Suppressor macrophage (primary cell): ENCODE results near the gene SCAMP5.
A peak's percentile ranks its signal among the peaks of the same experiment; 100 is the strongest.

Source experiments
- DNase-seq, 4 experiments: peaks; one replicate each; pipeline ENCODE4 v3.0.0-alpha.2; 2020 to 2022

SCAMP5 gene

DNA sequence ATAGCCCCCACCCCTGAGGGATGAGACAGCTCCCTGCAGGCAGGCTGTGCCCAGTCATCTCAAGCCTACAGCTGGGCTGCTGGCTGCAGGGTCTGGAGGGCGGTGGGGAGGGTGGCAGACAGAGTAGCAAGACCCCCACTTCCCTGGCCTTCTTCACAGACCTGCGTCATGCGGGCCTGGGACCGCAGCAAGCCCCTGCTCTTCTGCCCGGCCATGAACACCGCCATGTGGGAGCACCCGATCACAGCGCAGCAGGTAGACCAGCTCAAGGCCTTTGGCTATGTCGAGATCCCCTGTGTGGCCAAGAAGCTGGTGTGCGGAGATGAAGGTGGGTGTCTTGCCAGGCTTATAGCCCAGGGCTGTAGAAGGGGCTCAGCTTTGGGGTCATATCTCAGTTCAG, 53.0 kb downstream of the SCAMP5 start:
- DNase-seq, result no peak

DNA sequence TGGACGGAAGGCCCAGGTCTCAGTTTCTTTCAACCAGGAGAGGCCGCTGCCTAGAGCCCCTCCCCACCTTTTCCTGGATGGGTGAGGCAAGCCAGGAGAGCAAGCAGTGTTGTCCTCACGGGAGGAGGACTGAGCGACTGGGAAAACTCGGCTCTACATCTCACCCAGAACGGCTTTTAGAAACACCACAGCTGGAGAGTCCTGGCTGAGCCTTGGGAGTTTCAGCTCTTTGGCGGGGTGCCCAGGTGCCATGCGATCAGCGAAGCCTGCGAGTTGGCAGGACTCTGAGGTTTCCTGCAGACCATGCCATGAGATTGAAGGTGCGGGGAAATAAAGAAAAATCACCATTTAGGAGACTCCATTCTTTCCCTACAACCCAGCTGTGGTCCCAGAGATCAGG, 54.0 kb downstream of the SCAMP5 start:
- no peak for DNase-seq

DNA sequence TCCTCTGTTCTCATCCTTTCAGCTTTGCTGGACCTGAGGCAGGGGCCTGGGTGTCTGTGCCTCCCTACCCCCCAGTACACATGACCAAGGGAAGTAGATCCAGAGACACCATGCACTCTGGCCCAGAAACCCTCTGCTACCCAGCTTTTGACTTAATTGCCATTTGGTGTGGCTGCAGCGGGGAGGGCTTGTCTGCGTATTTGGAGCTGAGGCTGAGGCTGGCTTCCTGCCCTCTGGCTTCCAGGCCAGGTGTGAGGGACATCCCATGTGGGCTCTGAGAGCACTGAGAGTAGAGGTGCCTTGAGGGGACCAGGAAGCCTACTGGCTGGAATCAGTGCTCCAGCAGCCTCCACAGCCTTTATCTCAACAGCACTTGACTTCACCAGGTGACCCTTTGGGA, 54.9 kb downstream of the SCAMP5 start:
- DNase-seq, result no peak

DNA sequence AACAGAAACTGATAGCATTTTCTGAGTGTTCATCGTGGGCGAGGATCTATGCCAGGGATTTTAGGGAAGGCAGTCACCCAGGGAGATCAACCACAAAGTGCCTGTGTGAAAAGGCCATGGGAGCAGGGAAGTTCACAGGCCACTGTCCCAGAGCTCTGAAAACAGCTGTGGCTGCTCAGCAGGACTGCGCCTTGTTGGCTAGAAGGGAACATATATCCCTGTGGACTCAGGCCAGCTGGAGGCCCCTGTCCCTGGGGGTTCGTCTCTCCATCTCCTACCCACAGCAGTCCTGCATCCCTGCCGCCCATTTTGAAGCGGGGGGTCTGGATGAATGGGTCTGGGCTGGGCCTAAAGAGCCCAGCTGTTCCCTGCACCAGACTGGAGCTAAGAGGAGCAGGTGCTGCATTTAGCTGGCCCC, 55.8 kb downstream of the SCAMP5 start:
- peak; percentile 63 to 77 (median 70) for DNase-seq

DNA sequence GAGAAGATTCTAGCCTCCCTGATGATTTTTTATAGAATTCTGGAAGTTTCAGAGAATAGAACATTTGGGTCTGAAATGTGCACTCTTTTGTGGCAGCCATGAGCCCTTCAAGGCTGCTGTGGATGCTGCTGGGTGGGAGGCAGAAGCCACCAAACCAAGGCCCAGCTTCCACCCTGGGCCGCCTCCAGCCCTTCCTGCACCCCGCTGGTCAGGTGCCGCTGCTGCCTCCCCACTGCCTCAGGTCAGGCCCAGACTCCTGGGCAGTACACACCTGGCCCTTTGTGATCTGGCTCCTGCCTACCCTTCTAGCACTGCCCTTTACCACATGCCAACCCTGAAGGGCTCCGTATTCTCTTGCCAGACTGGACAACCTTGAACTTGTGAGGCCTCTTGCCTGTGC, 56.3 kb downstream of the SCAMP5 start:
- DNase-seq, result no peak

DNA sequence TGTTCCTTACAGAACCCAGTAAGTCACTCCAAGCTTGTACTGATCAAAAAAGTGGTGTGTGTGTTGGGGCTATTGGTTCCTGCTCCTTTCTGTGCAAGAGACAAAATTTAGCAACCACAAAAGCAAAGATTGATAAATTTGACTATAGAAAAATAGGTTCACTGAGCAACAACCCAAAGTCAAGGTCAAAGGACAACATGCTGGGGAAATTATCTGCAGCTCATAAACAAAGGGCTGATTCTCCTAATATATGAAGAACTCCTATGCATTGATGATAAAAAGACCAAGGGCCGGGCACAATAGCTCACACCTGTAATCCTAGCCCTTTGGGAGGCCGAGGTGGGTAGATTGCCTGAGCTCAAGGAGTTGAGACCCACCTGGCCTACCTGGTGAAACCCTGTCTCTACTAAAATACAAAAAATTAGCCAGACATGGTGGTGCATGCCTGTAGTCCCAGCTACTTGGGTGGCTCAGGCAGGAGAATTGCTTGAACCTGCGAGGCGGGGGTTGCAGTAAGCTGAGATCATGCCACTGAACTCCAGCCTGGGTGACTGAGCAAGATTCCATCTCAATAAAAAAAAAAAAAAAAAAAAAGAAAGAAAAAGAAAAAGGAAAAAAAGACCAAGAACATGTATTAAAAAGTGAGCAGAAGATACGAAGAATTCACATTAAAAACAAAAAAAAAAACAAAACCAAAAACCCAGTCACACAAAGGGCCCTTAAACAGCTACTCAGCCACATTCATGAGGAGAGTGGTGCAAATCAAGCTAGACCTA, 57.8 kb downstream of the SCAMP5 start:
- no peak for DNase-seq

DNA sequence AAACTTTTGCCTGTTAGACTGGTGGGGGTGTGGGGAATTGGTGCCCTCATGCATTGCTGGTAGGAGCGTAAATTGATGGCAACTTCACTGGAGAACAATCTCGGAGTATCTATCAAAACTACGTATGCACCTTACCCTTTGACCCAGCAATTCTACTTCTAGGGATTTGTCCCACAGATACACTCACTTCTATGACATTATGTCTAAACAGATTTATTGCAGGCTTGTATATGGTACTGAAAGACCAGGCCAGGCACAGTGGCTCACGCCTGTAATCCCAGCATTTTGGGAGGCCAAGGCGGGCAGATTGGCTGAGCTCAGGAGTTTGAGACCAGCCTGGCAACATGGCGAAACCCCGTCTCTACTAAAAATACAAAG, 58.4 kb downstream of the SCAMP5 start:
- DNase-seq, result no peak

DNA sequence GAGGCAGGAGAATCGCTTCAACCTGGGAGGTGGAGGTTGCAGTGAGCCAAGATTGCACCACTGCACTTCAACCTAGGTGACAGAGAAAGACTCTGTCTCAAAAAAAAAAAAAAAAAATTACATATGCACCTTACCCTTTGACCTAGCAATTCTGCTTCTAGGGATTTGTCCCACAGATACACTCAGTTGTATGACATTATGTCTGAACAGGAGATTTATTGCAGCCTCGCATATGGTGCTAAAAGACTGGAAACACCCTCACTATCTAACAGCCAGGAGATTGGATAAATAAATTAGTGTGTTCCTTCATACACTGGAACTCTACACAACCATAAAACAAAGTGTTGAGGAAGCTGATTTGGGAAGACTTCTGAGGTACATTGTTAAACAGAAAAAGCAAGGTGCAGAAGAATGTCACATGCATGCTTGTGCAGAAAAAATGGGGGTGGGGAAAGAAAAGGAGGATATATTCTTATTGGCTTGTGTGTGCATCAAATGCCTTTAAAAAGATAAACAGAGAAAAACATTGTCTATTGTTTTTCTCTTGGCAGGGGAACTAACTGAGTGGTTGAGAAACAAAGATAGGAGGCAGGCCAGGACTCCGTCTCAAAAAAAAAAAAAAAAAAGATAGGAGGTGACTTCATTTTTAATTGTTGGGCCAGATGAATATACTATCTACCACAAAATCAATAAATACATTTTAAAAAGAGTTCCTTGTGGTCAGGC, 59.0 kb downstream of the SCAMP5 start:
- no peak for DNase-seq

DNA sequence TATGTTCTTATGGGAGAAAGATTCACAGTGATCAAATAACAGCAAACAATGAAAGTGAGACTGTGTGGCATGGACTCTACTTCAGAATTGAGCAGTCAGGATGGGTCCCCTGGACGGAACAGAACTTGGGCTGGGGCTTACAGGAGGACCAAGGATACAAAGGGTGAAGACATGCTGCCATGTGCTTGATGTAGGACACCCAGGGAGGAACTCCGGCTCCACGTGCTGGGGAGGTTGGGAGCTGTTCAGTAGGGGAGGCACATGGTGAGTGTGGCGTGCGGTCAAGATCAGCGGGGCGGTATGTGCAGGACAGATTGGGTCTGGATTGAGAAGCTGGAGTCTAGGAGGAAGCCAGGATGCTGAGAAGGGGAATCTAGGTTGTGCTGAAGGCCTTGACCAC, 60.7 kb downstream of the SCAMP5 start:
- DNase-seq, result no peak

DNA sequence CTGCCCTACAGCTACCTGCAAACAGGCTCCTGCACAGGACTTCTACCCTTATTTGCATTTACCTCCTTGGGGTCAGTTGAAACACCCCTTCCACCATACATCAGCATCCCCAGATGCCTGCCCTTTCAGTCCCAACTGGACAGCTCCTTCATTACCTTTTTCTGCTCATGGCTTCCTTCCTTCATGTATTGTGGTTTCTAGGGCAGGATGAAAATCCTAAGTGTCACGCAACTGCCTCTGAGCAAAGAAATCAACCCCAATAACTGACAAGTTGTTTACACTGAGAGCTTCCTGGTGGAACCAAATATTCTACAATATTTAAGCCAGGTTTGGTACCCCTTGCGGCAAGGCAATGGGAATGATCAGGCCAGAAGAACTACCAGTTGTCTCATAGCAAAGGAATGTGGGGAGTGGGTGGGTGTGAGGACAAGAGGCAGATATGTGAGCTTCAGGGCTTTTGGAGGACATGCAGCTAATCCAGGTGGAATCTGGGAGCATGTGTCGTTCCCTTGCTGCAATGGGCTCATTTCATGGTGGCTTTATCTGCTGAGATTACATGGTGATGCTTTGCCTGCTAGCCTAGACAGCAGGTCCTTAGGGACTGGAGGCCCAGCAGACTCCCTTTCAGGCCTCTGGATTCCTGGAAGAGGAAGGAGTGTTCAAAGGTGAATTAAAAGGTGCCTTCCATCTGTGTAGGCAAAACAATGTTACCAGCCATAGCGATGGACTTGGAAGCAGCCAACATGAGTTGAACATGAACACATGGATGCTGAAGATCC, 63.0 kb downstream of the SCAMP5 start:
- no peak for DNase-seq

DNA sequence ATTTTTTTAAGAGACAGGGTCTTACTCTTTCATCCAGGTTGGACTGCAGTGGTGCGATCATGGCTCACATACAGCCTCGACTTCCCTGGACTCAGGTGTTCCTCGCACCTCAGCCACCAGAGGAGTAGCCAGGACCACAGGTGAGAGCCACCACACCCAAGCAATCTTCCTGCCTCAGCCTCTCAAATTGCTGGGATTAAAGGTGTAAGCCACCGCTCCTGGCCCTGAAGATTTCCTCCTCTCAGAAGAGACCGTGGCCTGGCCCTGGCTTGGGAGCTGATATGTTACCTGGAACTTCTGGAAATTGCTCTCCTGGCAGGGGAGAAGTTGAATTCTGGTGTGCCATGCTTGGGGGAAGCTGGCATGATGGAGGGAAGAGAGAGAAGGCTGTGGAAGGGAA, 64.2 kb downstream of the SCAMP5 start:
- DNase-seq, result no peak

DNA sequence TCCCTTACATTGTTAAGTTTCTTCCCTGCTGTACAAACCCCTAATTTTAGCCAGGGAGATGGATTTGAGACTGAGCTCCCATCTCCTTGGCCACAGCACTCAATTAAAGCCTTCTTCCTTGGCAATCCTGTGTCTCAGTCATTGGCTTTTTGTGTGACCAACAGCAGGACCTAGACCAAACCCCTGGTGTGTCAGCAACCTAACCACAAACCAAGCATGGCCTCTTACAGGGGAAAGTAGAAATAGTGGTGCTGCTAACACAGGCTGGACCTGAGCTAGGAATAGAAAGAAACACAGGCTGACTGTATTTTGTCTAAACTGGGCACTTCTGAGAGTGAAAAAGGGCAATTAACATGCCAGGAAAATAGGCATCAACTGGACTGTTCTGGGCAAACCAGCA, 65.9 kb downstream of the SCAMP5 start:
- DNase-seq, result peak; percentile 26 to 59 (median 50)

DNA sequence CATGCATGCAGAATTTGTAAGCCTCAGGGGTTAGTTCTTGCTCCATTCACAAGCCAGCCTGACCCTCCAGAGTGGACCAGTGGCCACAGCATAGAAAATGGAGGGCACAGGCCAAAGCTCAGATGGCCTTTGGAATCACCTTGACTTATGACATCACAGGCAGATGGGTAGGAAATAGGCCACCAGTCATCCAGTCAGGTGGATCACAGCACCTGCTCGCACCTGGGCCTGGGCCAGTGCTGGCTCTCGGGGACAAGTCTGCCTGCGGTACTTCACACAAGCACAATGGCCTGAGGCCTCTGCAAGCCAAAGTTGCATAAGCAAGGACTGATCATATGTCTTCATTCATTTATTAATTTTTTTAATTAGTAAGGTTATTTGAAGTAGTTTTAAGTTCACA, 67.3 kb downstream of the SCAMP5 start:
- no peak for DNase-seq

DNA sequence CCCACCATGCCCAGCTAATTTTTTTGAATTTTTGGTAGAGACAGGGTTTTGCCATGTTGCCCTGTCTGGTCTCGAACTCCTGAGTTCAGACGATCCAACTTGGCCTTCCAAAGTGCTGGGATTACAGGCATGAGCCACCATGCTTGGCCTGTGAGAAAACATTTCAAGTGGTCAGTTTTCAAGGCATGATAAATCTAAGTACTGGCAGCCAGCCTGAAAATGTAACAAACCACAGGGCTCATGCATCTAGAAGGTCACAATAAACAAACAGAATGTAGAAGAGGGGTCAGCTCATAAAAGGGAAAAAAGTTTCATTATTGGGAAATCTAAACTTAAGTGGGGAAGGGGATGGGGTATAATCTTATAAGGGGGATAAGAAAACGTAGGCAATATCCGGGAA, 68.0 kb downstream of the SCAMP5 start:
- no peak for DNase-seq

DNA sequence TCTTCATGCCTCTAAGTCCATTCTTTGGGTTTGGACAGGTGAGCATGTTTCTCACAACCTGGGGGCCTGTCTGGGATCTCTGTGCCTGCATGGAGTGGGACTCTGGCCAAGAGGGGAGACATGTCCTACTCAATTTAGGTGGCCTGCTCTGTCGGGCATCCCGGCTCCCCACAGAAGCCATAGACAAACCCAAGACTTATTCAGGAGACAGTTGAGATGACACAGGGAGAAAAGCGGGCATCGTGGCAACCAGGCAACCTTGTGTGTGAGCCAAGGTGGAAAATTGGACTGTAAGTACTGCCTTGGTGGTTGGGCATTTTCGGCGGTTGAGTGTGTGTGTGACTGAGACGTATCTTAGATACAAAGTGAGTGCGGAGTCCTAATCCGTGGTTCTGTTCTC, 68.5 kb downstream of the SCAMP5 start:
- no peak for DNase-seq

DNA sequence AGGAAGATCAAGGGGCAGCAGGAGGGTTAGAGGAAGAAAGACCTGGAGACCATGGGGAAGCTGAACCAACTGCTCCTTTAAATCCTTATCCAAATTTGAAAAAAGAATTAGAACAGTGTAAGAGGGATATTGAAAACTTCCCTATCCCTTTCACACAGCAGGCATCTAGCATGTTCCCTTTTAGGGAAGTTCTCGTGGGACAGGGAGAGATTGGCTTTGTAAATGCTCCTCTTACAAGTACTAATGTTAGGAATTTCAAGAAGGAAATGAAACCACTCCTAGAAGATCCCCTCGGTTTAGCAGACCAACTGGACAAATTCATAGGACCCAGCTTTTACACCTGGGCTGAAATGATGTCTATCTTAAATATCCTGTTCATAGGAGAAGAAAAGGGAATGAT, 69.5 kb downstream of the SCAMP5 start:
- peak; percentile 43 to 71 (median 64) for DNase-seq

DNA sequence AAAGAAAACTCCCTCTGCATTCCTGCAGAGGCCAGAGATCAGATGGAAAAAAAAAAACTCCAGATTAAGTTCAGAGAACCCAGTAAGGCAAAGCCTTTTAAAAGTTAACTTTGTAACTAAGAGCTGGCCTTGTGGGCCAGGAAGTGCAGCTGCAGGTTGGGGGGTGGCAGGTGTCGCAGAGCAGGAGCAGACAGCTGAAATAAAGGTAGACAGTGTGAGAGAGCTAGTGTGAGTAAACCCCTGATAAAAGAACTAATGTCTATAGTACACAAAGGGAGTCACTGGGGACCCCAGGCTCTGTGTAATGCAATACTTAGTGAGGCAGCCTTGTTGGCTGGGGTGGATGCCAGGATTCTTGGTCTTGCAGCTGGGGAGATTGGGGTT, 70.1 kb downstream of the SCAMP5 start:
- DNase-seq, result no peak

DNA sequence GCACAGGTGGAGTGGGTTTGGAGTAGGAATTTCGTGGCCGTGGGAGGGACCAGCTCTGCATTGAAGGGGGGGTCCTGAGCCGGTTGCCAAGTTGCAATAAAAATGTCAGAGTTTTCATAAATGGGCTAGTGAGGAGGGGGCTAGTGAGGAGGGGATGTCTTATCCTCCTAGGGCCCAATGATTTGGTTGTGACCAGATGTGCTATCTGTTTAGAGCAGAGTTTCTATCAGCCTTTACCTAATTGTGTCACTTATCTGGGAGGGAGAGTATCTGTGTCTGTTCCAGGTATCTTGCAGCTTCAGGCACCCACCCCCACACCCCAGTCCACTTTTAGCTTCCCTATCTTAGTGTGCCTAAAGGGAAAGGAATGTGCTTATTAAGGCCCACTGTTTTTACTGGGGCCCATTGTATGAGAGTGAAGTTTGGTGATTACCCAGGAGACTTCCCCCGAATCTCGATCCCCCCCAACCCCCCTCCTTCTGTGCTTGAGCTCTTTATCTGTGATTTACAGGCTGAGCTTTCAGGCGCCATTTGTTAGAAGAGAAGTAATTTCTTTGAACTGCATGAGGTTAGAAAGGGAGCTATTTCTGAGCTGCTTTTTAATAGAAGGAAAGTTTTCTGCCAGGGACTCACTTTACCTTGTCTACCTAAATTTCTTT, 70.6 kb downstream of the SCAMP5 start:
- no peak for DNase-seq

DNA sequence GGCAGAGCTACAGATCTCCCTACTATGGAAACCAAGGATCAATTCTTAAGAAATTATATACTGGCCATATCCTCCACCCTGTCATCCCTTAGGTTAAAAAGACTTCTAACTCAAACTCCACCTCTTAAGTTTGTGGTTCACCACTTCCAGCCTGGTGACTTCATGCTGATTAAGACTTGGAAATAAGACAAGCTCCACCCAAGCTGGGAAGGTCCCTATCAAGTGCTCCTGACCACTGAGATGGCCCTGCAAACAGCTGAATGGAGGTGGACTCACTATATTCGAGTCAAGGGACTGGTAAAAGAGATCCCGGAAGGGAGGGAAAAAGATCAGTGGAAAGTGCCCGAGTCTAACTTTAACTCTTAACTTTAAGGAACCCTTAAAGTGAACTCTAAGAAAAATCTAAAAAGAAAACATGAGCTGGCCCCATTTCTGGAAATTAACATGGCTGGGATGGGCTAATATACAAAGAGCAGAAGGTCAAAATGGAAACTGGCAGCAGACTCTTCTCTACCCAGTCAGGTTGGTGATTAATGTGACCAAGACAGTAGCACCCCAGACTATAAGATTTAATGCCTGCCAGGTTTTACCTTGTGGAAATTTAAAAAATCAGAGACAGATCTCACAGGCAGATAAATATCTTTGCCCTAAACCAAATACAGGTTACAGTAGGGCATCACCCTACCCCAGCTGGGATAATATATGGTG, 71.9 kb downstream of the SCAMP5 start:
- peak; percentile 66 to 80 (median 76) for DNase-seq

DNA sequence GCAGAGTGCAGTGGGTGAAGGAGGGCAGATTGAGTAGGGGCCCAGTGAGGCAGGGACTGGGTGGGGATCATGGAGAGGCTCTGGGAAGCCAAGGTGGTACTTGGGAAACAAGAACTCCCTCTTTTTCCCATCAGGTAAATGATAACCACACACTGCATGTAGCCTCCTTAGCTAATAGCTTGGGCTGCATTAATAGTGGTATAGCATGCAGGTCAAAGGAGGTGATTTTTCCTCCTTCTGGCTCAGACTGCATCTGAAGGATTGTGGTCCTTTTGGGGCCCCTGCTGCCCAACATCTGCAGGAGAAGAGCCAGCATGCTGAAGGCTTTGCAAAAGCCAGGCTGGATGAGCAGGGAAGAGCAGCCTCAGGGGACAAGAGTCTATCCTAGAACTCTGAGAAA, 73.4 kb downstream of the SCAMP5 start:
- DNase-seq, result no peak

DNA sequence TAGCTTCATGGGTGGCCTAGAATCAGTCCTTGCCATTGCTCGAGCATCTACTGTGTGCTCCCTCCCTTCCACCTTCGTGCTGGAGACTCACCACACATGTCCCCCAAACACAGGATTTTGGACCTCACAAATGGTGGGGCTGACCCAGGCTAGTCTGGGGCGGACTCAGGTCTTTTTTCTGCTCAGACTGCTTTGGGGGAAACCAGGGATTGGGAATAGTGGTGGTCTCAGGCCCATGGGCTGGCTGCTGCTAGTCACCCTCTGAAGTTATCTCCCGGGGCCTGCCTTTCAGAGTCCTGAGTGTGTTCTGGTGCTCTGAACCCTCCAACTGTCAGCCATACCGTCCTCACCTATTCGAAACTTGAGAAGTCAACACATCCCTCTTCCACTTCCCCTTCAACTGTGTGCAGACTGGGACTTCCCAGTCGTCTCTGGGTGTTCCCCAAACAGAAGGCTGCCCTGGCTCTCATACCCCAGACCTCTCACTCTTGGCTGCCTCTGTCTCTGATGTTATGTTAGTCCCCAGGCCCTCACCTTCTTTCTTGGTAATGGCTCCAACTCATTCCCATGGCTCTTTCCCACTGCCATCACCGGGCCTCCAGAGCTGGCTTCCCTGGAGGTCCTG, 74.0 kb downstream of the SCAMP5 start:
- peak; percentile 75 to 91 (median 88) for DNase-seq

DNA sequence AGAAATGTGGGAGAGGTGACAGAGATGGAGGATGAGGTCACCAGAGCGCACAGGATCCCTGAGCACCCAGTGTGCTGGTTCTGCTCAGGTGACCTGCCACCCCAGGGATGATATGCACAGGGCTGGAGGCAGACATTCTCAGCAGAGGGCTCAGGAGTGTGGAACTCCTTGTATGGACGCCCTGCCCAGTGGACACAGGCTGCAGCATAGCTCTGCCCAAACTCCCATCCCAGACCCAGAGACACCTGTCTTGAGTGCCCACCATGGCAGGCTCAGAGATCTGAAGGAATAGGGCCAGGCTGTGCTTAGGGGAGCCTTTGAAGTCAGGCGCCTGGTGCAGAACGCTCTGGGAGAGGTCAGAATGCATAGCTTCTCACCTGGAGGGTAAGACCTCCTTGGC, 75.3 kb downstream of the SCAMP5 start:
- no peak for DNase-seq
